Measurements from ENCODE around the gene OR51B4. TPM values are rescaled to one million over a fixed set of nuclear protein-coding genes. Genes with fewer than 3 reads are reported as not detected.

The OR51B4 gene
- total RNA-seq = 1 to 10 TPM in 1 of 4 donors, under 1 TPM in 2, not detected in 1; 0.42 to 1.5 (median 0.98) TPM

GRCh38 chr11:5301846-5302245 lies at the start of gene OR51B4:
OR51B4 (minus strand) TSS chr11:5301946; CDS start chr11:5301946, 0 bp downstream.
- no peak within 1 kb of the TSS for H3K4me3 ChIP-seq

GRCh38 chr11:5351208-5351607 lies 49.5 kb upstream of the OR51B4 start, which contains the start of gene OR51B6:
OR51B6 (plus strand) TSS chr11:5351508; CDS start chr11:5351508, 0 bp downstream.
- no peak within 1 kb of the TSS for H3K4me3 ChIP-seq
- H3K9me3 ChIP-seq = no peaks in the 10 kb centered on the region
- TF ChIP-seq CTCF (IDR thresholded peaks at IDR 0.05) (no peak), POLR2A (IDR thresholded peaks at IDR 0.05) (no peak), EP300 (IDR thresholded peaks at IDR 0.05) (no peak)
- 74 to 75% methylated on average over 1 of the region's 1 CpG for WGBS, 2 donors
- no peak for DNase-seq (ENCODE audit: low spot score in 2 of 2)
- H3K36me3 ChIP-seq = no peaks in the 10 kb centered on the region
- H3K4me1 ChIP-seq = no peaks in the 10 kb centered on the region
- no peaks in the 10 kb centered on the region for H3K27me3 ChIP-seq
- no peak within 1 kb of the TSS for H3K27ac ChIP-seq

More at GRCh38 chr11:5301846-5302245, at the start of gene OR51B4:
- no peaks in the 10 kb centered on the region for H3K36me3 ChIP-seq
- H3K27ac ChIP-seq = no peak within 1 kb of the TSS
- H3K4me1 ChIP-seq = no peaks in the 10 kb centered on the region
- 78 to 88% methylated on average over 2 of the region's 2 CpGs for WGBS, 2 donors
- no peak for DNase-seq (ENCODE audit: low spot score in 2 of 2)
- TF ChIP-seq CTCF (IDR thresholded peaks at IDR 0.05) = no peak
- H3K27me3 ChIP-seq = no peaks in the 10 kb centered on the region
- H3K9me3 ChIP-seq = no peaks in the 10 kb centered on the region

GRCh38 chr11:5349550-5349949 lies 47.8 kb upstream of the OR51B4 start:
- Histone ChIP-seq H3K4me3 (no peak overlapping the region), H3K27me3 (no peaks in the 10 kb centered on the region), H3K27ac (no peak overlapping the region), H3K4me1 (no peaks in the 10 kb centered on the region), H3K36me3 (no peaks in the 10 kb centered on the region), H3K9me3 (no peaks in the 10 kb centered on the region)
- no peak for TF ChIP-seq CTCF (IDR thresholded peaks at IDR 0.05)
- TF ChIP-seq EP300 (IDR thresholded peaks at IDR 0.05) = no peak
- no peak for TF ChIP-seq POLR2A (IDR thresholded peaks at IDR 0.05)
- DNase-seq (ENCODE audit: low spot score in 2 of 2) = no peak
- WGBS, 2 donors = 29 to 43% methylated on average over 1 of the region's 1 CpG

GRCh38 chr11:5348551-5349194 lies 46.9 kb upstream of the OR51B4 start:
- 26 to 36% methylated on average over 3 of the region's 3 CpGs for WGBS, 2 donors
- H3K9me3 ChIP-seq = no peaks in the 10 kb centered on the region
- H3K27ac ChIP-seq = no peak overlapping the region
- TF ChIP-seq EP300 (IDR thresholded peaks at IDR 0.05) = no peak
- no peak for TF ChIP-seq POLR2A (IDR thresholded peaks at IDR 0.05)
- H3K4me1 ChIP-seq = no peaks in the 10 kb centered on the region
- no peak overlapping the region for H3K4me3 ChIP-seq
- H3K36me3 ChIP-seq = no peaks in the 10 kb centered on the region
- H3K27me3 ChIP-seq = no peaks in the 10 kb centered on the region
- DNase-seq (ENCODE audit: low spot score in 2 of 2) = no peak

- 67 to 70% methylated on average over 3 of the region's 3 CpGs for WGBS, 2 donors
- Histone ChIP-seq H3K27ac (no peak overlapping the region), H3K4me3 (no peak overlapping the region), H3K9me3 (no peaks in the 10 kb centered on the region), H3K36me3 (no peaks in the 10 kb centered on the region), H3K4me1 (no peaks in the 10 kb centered on the region), H3K27me3 (no peaks in the 10 kb centered on the region)
- DNase-seq (ENCODE audit: low spot score in 2 of 2) = no peak
- no peak for TF ChIP-seq POLR2A (IDR thresholded peaks at IDR 0.05)
- TF ChIP-seq EP300 (IDR thresholded peaks at IDR 0.05) = no peak
- no peak for TF ChIP-seq CTCF (IDR thresholded peaks at IDR 0.05)
Observed at GRCh38 chr11:5345831-5346230, 44.1 kb upstream of the OR51B4 start.
